Measurements from ENCODE around the gene TAX1BP1. TPM values are rescaled to one million over a fixed set of nuclear protein-coding genes. Genes with fewer than 3 reads are reported as not detected.
A peak's percentile ranks its signal among the peaks of the same experiment; 100 is the strongest.

TAX1BP1 gene
- total RNA-seq, result 100 to 1,000 TPM in 3 of 7 donors, 10 to 100 TPM in 4; 70.3 to 106 (median 96.9) TPM
- 10 to 100 TPM; 69.3 to 83.7 TPM for polyA plus RNA-seq
- long read RNA-seq, donor 1, transcript TAX1BP1-201 (17 exons, 2,478 nt), result major isoform, 69 of 363 reads
- long read RNA-seq, donor 1, transcript TAX1BP1-202 (17 exons, 2,892 nt), result minor isoform, 11 of 363 reads
- long read RNA-seq, donor 1, partial matches to known transcripts, result 259 of 363 reads
- long read RNA-seq, donor 1, other reads (novel, unspliced or antisense), result 23 of 363 reads
- long read RNA-seq, donor 2, transcript TAX1BP1-201 (17 exons, 2,478 nt), result major isoform, 34 of 104 reads
- long read RNA-seq, donor 2, partial matches to known transcripts, result 62 of 104 reads
- long read RNA-seq, donor 2, other reads (novel, unspliced or antisense), result 0 of 104 reads
- long read RNA-seq, donor 3, transcript TAX1BP1-202 (17 exons, 2,892 nt), result minor isoform, 75 of 367 reads
- long read RNA-seq, donor 3, transcript TAX1BP1-201 (17 exons, 2,478 nt), result major isoform, 240 of 367 reads
- long read RNA-seq, donor 3, partial matches to known transcripts, result 6 of 367 reads
- long read RNA-seq, donor 3, other reads (novel, unspliced or antisense), result 44 of 367 reads

GRCh38 chr7:27739909-27740448, at the start of gene TAX1BP1:
TSS of gene TAX1BP1 (plus strand) at chr7:27740162. CDS start at chr7:27748525, 8,363 bp downstream.
- Histone ChIP-seq H3K36me3 (no peaks in the 10 kb centered on the region), H3K27me3 (no peaks in the 10 kb centered on the region), H3K9me3 (no peaks in the 10 kb centered on the region), H3K4me1 (ENCODE audit: insufficient read depth) (peaks cover 1% of the 10 kb centered on the region), H3K4me3 (peak within 1 kb of the TSS; percentile 83), H3K27ac (peak within 1 kb of the TSS; percentile 87 to 91)
- TF ChIP-seq EP300 (IDR thresholded peaks at IDR 0.05) (no peak), POLR2A (IDR thresholded peaks at IDR 0.05) (peak; percentile 100), CTCF (IDR thresholded peaks at IDR 0.05) (peak in 1 of 3 donors; percentile 9)
- intact Hi-C loops (cut with DNase I), result loop anchor here in 3 of 4 donors (2.0 to 10.0 kb wide), 3 partner anchors 77 to 275 kb away; partner anchors contain the start of gene HIBADH (in 2 of the 3)
- peak; percentile 96 to 97 (median 96) for DNase-seq
- WGBS, 3 donors, result 0% methylated on average over 41 of the region's 41 CpGs

GRCh38 chr7:27690649-27691048, 49.3 kb upstream of the TAX1BP1 start:
- TF ChIP-seq EP300 (IDR thresholded peaks at IDR 0.05), result no peak
- TF ChIP-seq POLR2A (IDR thresholded peaks at IDR 0.05), result no peak
- no peak for TF ChIP-seq CTCF (IDR thresholded peaks at IDR 0.05)
- H3K9me3 ChIP-seq, result no peaks in the 10 kb centered on the region
- no peak overlapping the region for H3K4me3 ChIP-seq
- H3K36me3 ChIP-seq, result no peaks in the 10 kb centered on the region
- H3K4me1 ChIP-seq (ENCODE audit: insufficient read depth), result no peaks in the 10 kb centered on the region
- H3K27ac ChIP-seq, result no peak overlapping the region
- H3K27me3 ChIP-seq, result no peaks in the 10 kb centered on the region
- no peak for DNase-seq
- intact Hi-C loops (cut with DNase I), result no loop called here

GRCh38 chr7:27693794-27694193, 46.2 kb upstream of the TAX1BP1 start:
- WGBS, 3 donors, result 77 to 82% (median 78%) methylated on average over 3 of the region's 3 CpGs
- no peak for DNase-seq
- Histone ChIP-seq H3K27ac (no peak overlapping the region), H3K4me1 (ENCODE audit: insufficient read depth) (no peaks in the 10 kb centered on the region), H3K9me3 (no peaks in the 10 kb centered on the region), H3K4me3 (no peak overlapping the region), H3K27me3 (no peaks in the 10 kb centered on the region), H3K36me3 (no peaks in the 10 kb centered on the region)
- intact Hi-C loops (cut with DNase I), result no loop called here
- TF ChIP-seq POLR2A (IDR thresholded peaks at IDR 0.05) (no peak), CTCF (IDR thresholded peaks at IDR 0.05) (no peak), EP300 (IDR thresholded peaks at IDR 0.05) (no peak)

GRCh38 chr7:27695096-27695495, 44.9 kb upstream of the TAX1BP1 start:
- Histone ChIP-seq H3K36me3 (no peaks in the 10 kb centered on the region), H3K27ac (no peak overlapping the region), H3K4me3 (no peak overlapping the region), H3K4me1 (ENCODE audit: insufficient read depth) (no peaks in the 10 kb centered on the region), H3K9me3 (no peaks in the 10 kb centered on the region), H3K27me3 (no peaks in the 10 kb centered on the region)
- intact Hi-C loops (cut with DNase I), result no loop called here
- no peak for TF ChIP-seq POLR2A (IDR thresholded peaks at IDR 0.05)
- TF ChIP-seq EP300 (IDR thresholded peaks at IDR 0.05), result no peak
- TF ChIP-seq CTCF (IDR thresholded peaks at IDR 0.05), result no peak
- DNase-seq, result no peak
- WGBS, 3 donors, result 82 to 87% (median 87%) methylated on average over 4 of the region's 4 CpGs
